ENCODE results near the gene PKHD1. TPM values are rescaled to one million over a fixed set of nuclear protein-coding genes. Genes with fewer than 3 reads are reported as not detected.
"Not testable (repeated sequence)": the region's sequence is repeated elsewhere in the genome, so short reads cannot be mapped to it uniquely, and the experiment has no call there.

PKHD1 gene
- total and polyA plus RNA-seq, 2 experiments from 2014 or later = 0.47 to 3.3 TPM

DNA sequence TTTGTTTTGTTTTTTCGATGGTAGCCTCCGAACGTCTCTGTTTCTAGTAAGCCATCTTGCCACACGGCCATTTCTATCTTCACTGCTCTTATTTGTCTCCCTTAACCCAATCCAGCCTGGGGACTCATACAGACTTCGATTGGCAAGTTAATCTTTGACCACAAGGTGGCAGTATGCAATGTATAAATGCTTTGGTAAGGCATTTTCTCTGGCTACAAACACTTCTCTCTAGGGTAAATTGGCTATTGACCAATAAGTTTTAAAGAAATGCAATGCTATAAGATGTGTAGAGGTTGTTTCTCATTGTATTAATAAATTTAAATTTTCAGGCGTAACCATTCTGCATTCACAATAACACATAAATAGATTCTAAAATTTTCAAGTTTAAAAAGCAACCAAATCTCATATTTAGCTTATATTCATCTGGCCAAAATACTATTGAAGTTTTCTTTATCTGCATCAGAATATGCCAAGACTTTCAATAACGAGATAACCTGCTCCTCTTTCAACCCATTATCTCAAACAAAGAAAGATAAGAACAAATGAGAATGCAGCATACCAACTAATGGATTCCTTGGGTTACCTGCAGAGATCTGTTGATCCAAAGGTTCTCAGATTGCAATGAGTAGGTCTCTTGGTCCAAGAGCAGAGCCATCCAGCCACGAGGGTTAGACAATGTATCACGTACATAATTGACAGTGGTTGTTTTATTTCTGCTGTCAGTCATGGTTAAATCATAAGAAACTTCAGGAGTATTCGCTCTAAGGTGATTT is 231.9 kb downstream of the PKHD1 start:
- no peaks in the 10 kb centered on the region for H3K36me3 ChIP-seq (replicated peaks; ENCODE audit: insufficient read depth, low read depth)
- H3K9me2 ChIP-seq (replicated peaks; ENCODE audit: insufficient read depth) = no peaks in the 10 kb centered on the region
- DNase-seq (ENCODE audit: low spot score) = peak; percentile 87
- H3K79me2 ChIP-seq = no peaks in the 10 kb centered on the region
- no peak for TF ChIP-seq EZH2phosphoT487 (IDR thresholded peaks at IDR 0.05; ENCODE audit: low read depth, severe bottlenecking, unreplicated experiment)
- TF ChIP-seq, protein P1, sequence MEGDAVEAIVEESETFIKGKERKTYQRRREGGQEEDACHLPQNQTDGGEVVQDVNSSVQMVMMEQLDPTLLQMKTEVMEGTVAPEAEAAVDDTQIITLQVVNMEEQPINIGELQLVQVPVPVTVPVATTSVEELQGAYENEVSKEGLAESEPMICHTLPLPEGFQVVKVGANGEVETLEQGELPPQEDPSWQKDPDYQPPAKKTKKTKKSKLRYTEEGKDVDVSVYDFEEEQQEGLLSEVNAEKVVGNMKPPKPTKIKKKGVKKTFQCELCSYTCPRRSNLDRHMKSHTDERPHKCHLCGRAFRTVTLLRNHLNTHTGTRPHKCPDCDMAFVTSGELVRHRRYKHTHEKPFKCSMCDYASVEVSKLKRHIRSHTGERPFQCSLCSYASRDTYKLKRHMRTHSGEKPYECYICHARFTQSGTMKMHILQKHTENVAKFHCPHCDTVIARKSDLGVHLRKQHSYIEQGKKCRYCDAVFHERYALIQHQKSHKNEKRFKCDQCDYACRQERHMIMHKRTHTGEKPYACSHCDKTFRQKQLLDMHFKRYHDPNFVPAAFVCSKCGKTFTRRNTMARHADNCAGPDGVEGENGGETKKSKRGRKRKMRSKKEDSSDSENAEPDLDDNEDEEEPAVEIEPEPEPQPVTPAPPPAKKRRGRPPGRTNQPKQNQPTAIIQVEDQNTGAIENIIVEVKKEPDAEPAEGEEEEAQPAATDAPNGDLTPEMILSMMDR (IDR thresholded peaks at IDR 0.05; ENCODE audit: poor library complexity) = peak; percentile 81
- H3K9me3 ChIP-seq (ENCODE audit: low read depth) = no peaks in the 10 kb centered on the region
- no peak overlapping the region for H3K27ac ChIP-seq
- no peaks in the 10 kb centered on the region for H3K27me3 ChIP-seq
- H3K4me1 ChIP-seq (ENCODE audit: insufficient read depth) = no peaks in the 10 kb centered on the region
- WGBS (ENCODE audit: low lambda C conversion rate, missing lambda C conversion rate) = 33% methylated on average over 10 of the region's 10 CpGs
- H3K4me3 ChIP-seq = no peak overlapping the region
- no peak overlapping the region for H2AFZ ChIP-seq
- H4K20me1 ChIP-seq (ENCODE audit: insufficient read depth, poor library complexity, severe bottlenecking) = no peaks in the 10 kb centered on the region
- no peak overlapping the region for H3K4me2 ChIP-seq

DNA sequence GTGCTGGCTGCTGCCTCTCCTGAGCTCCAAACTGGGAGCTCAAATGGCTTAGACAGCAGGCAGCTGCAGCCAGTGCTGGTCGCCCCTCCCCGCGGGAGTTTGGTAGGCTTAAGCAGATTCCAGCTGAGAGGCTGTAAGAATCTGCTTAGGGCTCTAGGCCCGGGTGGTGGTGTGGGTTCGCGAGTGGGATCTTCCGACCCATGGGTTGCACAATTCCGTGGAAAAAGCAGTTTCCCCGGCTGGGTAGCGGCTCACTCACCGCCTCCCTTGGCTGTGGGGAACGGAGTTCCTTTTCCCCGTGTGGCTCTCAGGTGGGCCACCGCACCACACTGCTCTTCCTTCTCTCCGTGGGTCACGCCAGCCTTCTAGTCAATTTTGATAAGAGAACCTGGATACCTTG is 232.5 kb downstream of the PKHD1 start:
- WGBS (ENCODE audit: low lambda C conversion rate, missing lambda C conversion rate) = 86% methylated on average over 16 of the region's 16 CpGs
- no peak overlapping the region for H2AFZ ChIP-seq

DNA sequence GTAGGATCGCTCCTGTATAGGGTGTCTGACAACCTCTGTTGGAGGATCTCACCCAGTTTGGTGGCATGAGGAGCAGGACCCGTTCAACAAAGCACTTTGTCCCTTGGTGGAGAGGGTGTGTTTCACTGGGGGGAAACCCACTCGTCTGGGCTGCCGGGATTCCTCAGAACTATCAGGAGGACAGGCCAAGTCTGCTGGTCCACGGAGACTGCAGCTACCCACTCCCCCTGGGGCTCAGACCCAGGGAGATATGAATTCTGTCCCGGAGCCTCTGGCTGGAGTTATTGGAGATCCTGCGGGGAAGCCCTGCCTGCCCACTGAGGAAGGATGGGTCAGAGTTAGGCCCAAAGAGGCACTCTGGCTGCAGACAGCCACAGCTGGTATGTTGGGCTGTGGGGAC is 233.1 kb downstream of the PKHD1 start:
- H4K20me1 ChIP-seq (ENCODE audit: insufficient read depth, poor library complexity, severe bottlenecking) = no peaks in the 10 kb centered on the region
- H3K27me3 ChIP-seq = no peaks in the 10 kb centered on the region
- 92% methylated on average over 6 of the region's 7 CpGs for WGBS (ENCODE audit: low lambda C conversion rate, missing lambda C conversion rate)
- H3K9me2 ChIP-seq (replicated peaks; ENCODE audit: insufficient read depth) = no peaks in the 10 kb centered on the region
- no peak overlapping the region for H3K27ac ChIP-seq
- no peaks in the 10 kb centered on the region for H3K4me1 ChIP-seq (ENCODE audit: insufficient read depth)
- H2AFZ ChIP-seq = no peak overlapping the region
- no peaks in the 10 kb centered on the region for H3K36me3 ChIP-seq (replicated peaks; ENCODE audit: insufficient read depth, low read depth)
- TF ChIP-seq EZH2 (IDR thresholded peaks at IDR 0.05; ENCODE audit: borderline replicate concordance) = no peak
- TF ChIP-seq, protein P1 (IDR thresholded peaks at IDR 0.05; ENCODE audit: poor library complexity) = no peak
- TF ChIP-seq EZH2phosphoT487 (IDR thresholded peaks at IDR 0.05; ENCODE audit: low read depth, severe bottlenecking, unreplicated experiment) = no peak
- H3K4me3 ChIP-seq = no peak overlapping the region
- H3K4me2 ChIP-seq = no peak overlapping the region
- H3K79me2 ChIP-seq = no peaks in the 10 kb centered on the region
- no peaks in the 10 kb centered on the region for H3K9me3 ChIP-seq (ENCODE audit: low read depth)
- DNase-seq (ENCODE audit: low spot score) = no peak

More for the DNA sequence above, 232.5 kb downstream of the PKHD1 start:
- H3K36me3 ChIP-seq (replicated peaks; ENCODE audit: insufficient read depth, low read depth) = no peaks in the 10 kb centered on the region
- H4K20me1 ChIP-seq (ENCODE audit: insufficient read depth, poor library complexity, severe bottlenecking) = no peaks in the 10 kb centered on the region
- H3K9me3 ChIP-seq (ENCODE audit: low read depth) = no peaks in the 10 kb centered on the region
- H3K4me1 ChIP-seq (ENCODE audit: insufficient read depth) = no peaks in the 10 kb centered on the region
- DNase-seq (ENCODE audit: low spot score) = no peak
- no peaks in the 10 kb centered on the region for H3K79me2 ChIP-seq
- no peak overlapping the region for H3K27ac ChIP-seq
- no peaks in the 10 kb centered on the region for H3K9me2 ChIP-seq (replicated peaks; ENCODE audit: insufficient read depth)
- TF ChIP-seq EZH2phosphoT487 (IDR thresholded peaks at IDR 0.05; ENCODE audit: low read depth, severe bottlenecking, unreplicated experiment) (no peak), EZH2 (IDR thresholded peaks at IDR 0.05; ENCODE audit: borderline replicate concordance) (no peak)
- TF ChIP-seq, protein P1 (IDR thresholded peaks at IDR 0.05; ENCODE audit: poor library complexity) = no peak
- no peak overlapping the region for H3K4me2 ChIP-seq
- no peak overlapping the region for H3K4me3 ChIP-seq
- H3K27me3 ChIP-seq = no peaks in the 10 kb centered on the region

DNA sequence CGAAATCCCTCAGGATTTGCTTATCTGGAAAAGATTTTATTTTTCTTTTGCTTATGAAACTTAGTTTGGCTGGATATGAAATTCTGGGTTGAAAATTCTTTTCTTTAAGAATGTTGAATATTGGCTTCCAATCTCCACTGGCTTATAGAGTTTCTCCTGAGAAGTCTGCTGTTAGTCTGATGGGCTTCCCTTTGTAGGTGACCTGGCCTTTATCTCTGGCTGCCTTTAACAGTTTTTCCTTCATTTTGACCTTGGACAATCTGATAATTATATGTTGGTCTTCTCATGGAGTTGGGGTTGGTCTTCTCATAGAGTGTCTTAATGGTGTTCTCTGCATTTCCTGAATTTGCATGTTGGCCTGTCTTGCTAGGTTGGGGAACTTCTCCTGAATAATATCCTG is 234.3 kb downstream of the PKHD1 start:
- not testable (repeated sequence) for H3K79me2 ChIP-seq; H3K4me2 ChIP-seq; H3K4me3 ChIP-seq; H2AFZ ChIP-seq; H3K9me2 ChIP-seq (replicated peaks; ENCODE audit: insufficient read depth); H3K9me3 ChIP-seq (ENCODE audit: low read depth); H4K20me1 ChIP-seq (ENCODE audit: insufficient read depth, poor library complexity, severe bottlenecking); H3K4me1 ChIP-seq (ENCODE audit: insufficient read depth); H3K36me3 ChIP-seq (replicated peaks; ENCODE audit: insufficient read depth, low read depth); DNase-seq (ENCODE audit: low spot score); H3K27ac ChIP-seq; H3K27me3 ChIP-seq
- WGBS (ENCODE audit: low lambda C conversion rate, missing lambda C conversion rate) = 88% methylated on average over 1 of the region's 1 CpG

All from hepatocyte (in vitro differentiated cells).